Peyer's patch (tissue), 4 donors: Measurements from ENCODE around the gene GRWD1.

Experiments
- CTCF ChIP-seq, 6 experiments: fragments of 450-650 bp in 4 of 6; fragments of 200-600 bp in 2 of 6; sonication (generic) in 1 of 6; IDR thresholded peaks; one replicate each; pipeline ENCODE4 v1.5.1; 2017 to 2019; ENCODE audit warnings: antibody characterized with exemption in 6 of 6, mild to moderate bottlenecking in 3 of 6, moderate library complexity in 1 of 6
- POLR2A ChIP-seq, 2 donors: fragments of 450-650 bp; IDR thresholded peaks; one replicate each; pipeline ENCODE4 v1.5.1; 2017; ENCODE audit warnings: antibody characterized with exemption in 2 of 2, mild to moderate bottlenecking in 2 of 2, moderate library complexity in 2 of 2

GRCh38 chr19:48454150-48454730, 8.5 kb downstream of the GRWD1 start:
- no peak for TF ChIP-seq CTCF (IDR thresholded peaks at IDR 0.05)
- TF ChIP-seq POLR2A (IDR thresholded peaks at IDR 0.05) = no peak
